ENCODE results near the gene XYLT1.

- no peak for TF ChIP-seq PKNOX1 (IDR thresholded peaks at IDR 0.05)
- no peak for TF ChIP-seq FOXA1 (IDR thresholded peaks at IDR 0.05)
- TF ChIP-seq NFRKB (IDR thresholded peaks at IDR 0.05): no peak
- no peak for TF ChIP-seq SP1 (IDR thresholded peaks at IDR 0.05)
- TF ChIP-seq TARDBP (IDR thresholded peaks at IDR 0.05): no peak
- TF ChIP-seq HDGF (IDR thresholded peaks at IDR 0.05; ENCODE audit: borderline replicate concordance): no peak
- TF ChIP-seq FOXK2 (IDR thresholded peaks at IDR 0.05): no peak
- TF ChIP-seq SUZ12 (IDR thresholded peaks at IDR 0.05): no peak
- TF ChIP-seq L3MBTL2 (conservative IDR thresholded peaks at IDR 0.05): no peak
- no peak for TF ChIP-seq BHLHE40 (IDR thresholded peaks at IDR 0.05; ENCODE audit: borderline replicate concordance)
- TF ChIP-seq ELF4 (IDR thresholded peaks at IDR 0.05): no peak
- no peak for TF ChIP-seq ARNT (IDR thresholded peaks at IDR 0.05)
Observed at GRCh38 chr16:17504050-17504449, 33.3 kb upstream of the XYLT1 start.
